Prostate gland (tissue), 2 donors: ENCODE results near the gene EVC.

Source experiments
- CTCF ChIP-seq, 4 experiments: fragments of 200-600 bp in 2 of 4; fragments of 450-650 bp in 2 of 4; sonication (generic) in 2 of 4; IDR thresholded peaks; 1 replicate in 3 of 4; 2 replicates in 1 of 4; pipeline ENCODE4 v1.5.1; 2016 to 2019; ENCODE audit warnings: antibody characterized with exemption in 4 of 4, mild to moderate bottlenecking in 2 of 4, moderate library complexity in 2 of 4
- POLR2A ChIP-seq: fragments of 450-650 bp; IDR thresholded peaks from one replicate; pipeline ENCODE4 v1.6.1; 2016; ENCODE audit warnings: antibody characterized with exemption, mild to moderate bottlenecking
- POLR2AphosphoS5 ChIP-seq: sonication (generic); formaldehyde crosslinking; IDR thresholded peaks from one replicate; pipeline ENCODE4 v1.6.1; 2017; ENCODE audit warnings: antibody characterized with exemption

- TF ChIP-seq CTCF (IDR thresholded peaks at IDR 0.05): no peak
- no peak for TF ChIP-seq POLR2AphosphoS5
- no peak for TF ChIP-seq POLR2A
Measured at GRCh38 chr4:5750946-5751665, 40.1 kb downstream of the EVC start.
